Peyer's patch (tissue), 4 donors: Measurements from ENCODE around the gene RUBCNL.
"Not testable (repeated sequence)": the region's sequence is repeated elsewhere in the genome, so short reads cannot be mapped to it uniquely, and the experiment has no call there.

Experiments
- POLR2A ChIP-seq, 2 donors: fragments of 450-650 bp; IDR thresholded peaks; one replicate each; pipeline ENCODE4 v1.5.1; 2017; ENCODE audit warnings: antibody characterized with exemption in 2 of 2, mild to moderate bottlenecking in 2 of 2, moderate library complexity in 2 of 2
- TF ChIP-seq, protein P1 (sequence below), 6 experiments: fragments of 450-650 bp in 4 of 6; fragments of 200-600 bp in 2 of 6; sonication (generic) in 1 of 6; IDR thresholded peaks; one replicate each; pipeline ENCODE4 v1.5.1; 2017 to 2019; ENCODE audit warnings: antibody characterized with exemption in 6 of 6, mild to moderate bottlenecking in 3 of 6, moderate library complexity in 1 of 6

DNA sequence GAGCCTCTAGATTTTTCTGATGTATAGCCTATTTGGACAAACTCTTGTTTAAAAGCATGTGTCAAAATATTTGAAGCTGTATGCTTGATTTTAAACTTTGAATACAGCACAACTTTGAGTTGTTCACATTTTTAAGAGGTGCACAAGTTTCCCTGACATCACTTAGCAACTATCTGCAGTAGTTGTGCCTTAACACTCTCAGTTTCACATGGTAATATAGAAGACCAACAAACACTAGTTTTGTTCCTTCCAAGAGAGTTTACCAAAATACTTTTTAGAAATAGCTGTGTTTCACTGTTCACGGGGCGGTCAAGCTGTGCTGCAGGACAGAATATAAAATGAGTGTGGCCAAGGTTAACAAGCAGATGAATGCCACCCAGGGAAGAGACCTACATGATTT, 42.5 kb upstream of the RUBCNL start:
- TF ChIP-seq, protein P1, sequence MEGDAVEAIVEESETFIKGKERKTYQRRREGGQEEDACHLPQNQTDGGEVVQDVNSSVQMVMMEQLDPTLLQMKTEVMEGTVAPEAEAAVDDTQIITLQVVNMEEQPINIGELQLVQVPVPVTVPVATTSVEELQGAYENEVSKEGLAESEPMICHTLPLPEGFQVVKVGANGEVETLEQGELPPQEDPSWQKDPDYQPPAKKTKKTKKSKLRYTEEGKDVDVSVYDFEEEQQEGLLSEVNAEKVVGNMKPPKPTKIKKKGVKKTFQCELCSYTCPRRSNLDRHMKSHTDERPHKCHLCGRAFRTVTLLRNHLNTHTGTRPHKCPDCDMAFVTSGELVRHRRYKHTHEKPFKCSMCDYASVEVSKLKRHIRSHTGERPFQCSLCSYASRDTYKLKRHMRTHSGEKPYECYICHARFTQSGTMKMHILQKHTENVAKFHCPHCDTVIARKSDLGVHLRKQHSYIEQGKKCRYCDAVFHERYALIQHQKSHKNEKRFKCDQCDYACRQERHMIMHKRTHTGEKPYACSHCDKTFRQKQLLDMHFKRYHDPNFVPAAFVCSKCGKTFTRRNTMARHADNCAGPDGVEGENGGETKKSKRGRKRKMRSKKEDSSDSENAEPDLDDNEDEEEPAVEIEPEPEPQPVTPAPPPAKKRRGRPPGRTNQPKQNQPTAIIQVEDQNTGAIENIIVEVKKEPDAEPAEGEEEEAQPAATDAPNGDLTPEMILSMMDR (IDR thresholded peaks at IDR 0.05): not testable (repeated sequence)
- TF ChIP-seq POLR2A (IDR thresholded peaks at IDR 0.05): not testable (repeated sequence)
